Measurements from ENCODE around the gene UXS1. TPM values are rescaled to one million over a fixed set of nuclear protein-coding genes. Genes with fewer than 3 reads are reported as not detected.

UXS1 gene
- total RNA-seq, 2 experiments from 2014 or later: 47.4 to 47.8 TPM

GRCh38 chr2:106054321-106054720 is 139.8 kb downstream of the UXS1 start:
- no peaks in the 10 kb centered on the region for H3K36me3 Mint-ChIP-seq (ENCODE audit: low read depth)
- ATAC-seq (no peak), DNase-seq (no peak)
- no peak overlapping the region for H3K4me3 Mint-ChIP-seq
- ChIA-PET POLR2A (interaction anchor here (1.0 kb wide), 1 partner anchor 13 kb away, joined by 5 read pairs; no protein-coding TSS in a partner anchor), CTCF (interaction anchor here (1.2 kb wide), 2 partner anchors 43 to 102 kb away, joined by 3 read pairs; no protein-coding TSS in a partner anchor)
- H3K4me1 Mint-ChIP-seq (ENCODE audit: low read depth): peaks cover 70% of the 10 kb centered on the region
- no peak for TF ChIP-seq CTCF (IDR thresholded peaks at IDR 0.05)
- no peaks in the 10 kb centered on the region for H3K27me3 Mint-ChIP-seq
- H3K27ac Mint-ChIP-seq: peak overlapping the region; percentile 48
- peaks cover 3% of the 10 kb centered on the region for H3K9me3 Mint-ChIP-seq
- intact Hi-C loops (cut with micrococcal nuclease): loop anchor here (10.0 kb wide), 1 partner anchor 120 kb away; no protein-coding TSS in a partner anchor

GRCh38 chr2:106053581-106053980 is 140.5 kb downstream of the UXS1 start:
- ChIA-PET CTCF (interaction anchor here (1.5 kb wide), 1 partner anchor 264 kb away, joined by 3 read pairs; no protein-coding TSS in a partner anchor), POLR2A (no interaction called here)
- peak overlapping the region; percentile 51 for H3K27ac Mint-ChIP-seq
- no peak for TF ChIP-seq CTCF (IDR thresholded peaks at IDR 0.05)
- peaks cover 70% of the 10 kb centered on the region for H3K4me1 Mint-ChIP-seq (ENCODE audit: low read depth)
- ATAC-seq (no peak), DNase-seq (no peak)
- H3K9me3 Mint-ChIP-seq: peaks cover 3% of the 10 kb centered on the region
- H3K27me3 Mint-ChIP-seq: no peaks in the 10 kb centered on the region
- intact Hi-C loops (cut with micrococcal nuclease): loop anchor here (10.0 kb wide), 1 partner anchor 119 kb away; no protein-coding TSS in a partner anchor
- no peak overlapping the region for H3K4me3 Mint-ChIP-seq
- no peaks in the 10 kb centered on the region for H3K36me3 Mint-ChIP-seq (ENCODE audit: low read depth)

GRCh38 chr2:106053116-106053515 is 141.0 kb downstream of the UXS1 start:
- intact Hi-C loops (cut with micrococcal nuclease): loop anchor here (10.0 kb wide), 1 partner anchor 118 kb away; no protein-coding TSS in a partner anchor
- Mint-ChIP-seq H3K27ac (peak overlapping the region; percentile 51), H3K4me3 (no peak overlapping the region), H3K36me3 (ENCODE audit: low read depth) (no peaks in the 10 kb centered on the region), H3K27me3 (no peaks in the 10 kb centered on the region), H3K4me1 (ENCODE audit: low read depth) (peaks cover 66% of the 10 kb centered on the region), H3K9me3 (peaks cover 3% of the 10 kb centered on the region)
- CTCF ChIA-PET: interaction anchor here (1.4 to 1.5 kb wide), 2 partner anchors 52 to 263 kb away, joined by 3 to 5 read pairs; no protein-coding TSS in a partner anchor
- no peak for TF ChIP-seq CTCF (IDR thresholded peaks at IDR 0.05)
- POLR2A ChIA-PET: no interaction called here
- DNase-seq (peak; percentile 53), ATAC-seq (peak; percentile 21)

GRCh38 chr2:106044859-106045258 is 149.2 kb downstream of the UXS1 start:
- Mint-ChIP-seq H3K4me1 (ENCODE audit: low read depth) (peaks cover 14% of the 10 kb centered on the region), H3K4me3 (no peak overlapping the region), H3K36me3 (ENCODE audit: low read depth) (no peaks in the 10 kb centered on the region), H3K27ac (no peak overlapping the region), H3K9me3 (no peaks in the 10 kb centered on the region), H3K27me3 (no peaks in the 10 kb centered on the region)
- TF ChIP-seq CTCF (IDR thresholded peaks at IDR 0.05): no peak
- intact Hi-C loops (cut with micrococcal nuclease): no loop called here
- no peak for ATAC-seq
- POLR2A ChIA-PET: no interaction called here
- CTCF ChIA-PET: no interaction called here
- DNase-seq: no peak

- peaks cover 11% of the 10 kb centered on the region for H3K4me1 Mint-ChIP-seq (ENCODE audit: low read depth)
- intact Hi-C loops (cut with micrococcal nuclease): no loop called here
- DNase-seq (no peak), ATAC-seq (no peak)
- H3K36me3 Mint-ChIP-seq (ENCODE audit: low read depth): no peaks in the 10 kb centered on the region
- no peaks in the 10 kb centered on the region for H3K9me3 Mint-ChIP-seq
- POLR2A ChIA-PET: no interaction called here
- TF ChIP-seq CTCF (IDR thresholded peaks at IDR 0.05): no peak
- no peaks in the 10 kb centered on the region for H3K27me3 Mint-ChIP-seq
- H3K27ac Mint-ChIP-seq: no peak overlapping the region
- H3K4me3 Mint-ChIP-seq: no peak overlapping the region
- CTCF ChIA-PET: no interaction called here
These were observed 150.1 kb downstream of the UXS1 start for GRCh38 chr2:106044021-106044420.
